Natural killer cell treated with Interleukin-12 subunit alpha and Interleukin-12 subunit beta and Interleukin-15 and Interleukin-18, amount 100 ng/mL, for 72 hours (primary cell): ENCODE results near the gene RASAL3. TPM values are rescaled to one million over a fixed set of nuclear protein-coding genes. Genes with fewer than 3 reads are reported as not detected.
"Not testable (repeated sequence)": the region's sequence is repeated elsewhere in the genome, so short reads cannot be mapped to it uniquely, and the experiment has no call there.

ENCODE experiments used
- ATAC-seq, 2 donors: fragments of 150-1000 bp; cut with Tn5 transposase in 1 of 2; sonication (Bioruptor Pico), chemical (Tn5 transposase) in 1 of 2; 2 replicates each; pipeline ENCODE4 v1.10.0; 2021
- DNase-seq: peaks from one replicate; pipeline ENCODE4 v3.0.0; 2022; ENCODE audit warnings: low spot score
- H3K27ac Mint-ChIP-seq, 2 donors: 1 replicate in 1 of 2; 2 replicates in 1 of 2; pipeline ENCODE4 v1.8.0; 2022; ENCODE audit warnings: mixed read lengths in 2 of 2, mild to moderate bottlenecking in 1 of 2, moderate library complexity in 1 of 2
- H3K27me3 Mint-ChIP-seq, 2 donors: 1 replicate in 1 of 2; 2 replicates in 1 of 2; pipeline ENCODE4 v1.8.0; 2022; ENCODE audit warnings: mixed read lengths in 2 of 2
- H3K36me3 Mint-ChIP-seq: one replicate; pipeline ENCODE4 v1.8.0; 2022; ENCODE audit warnings: mixed read lengths
- H3K4me1 Mint-ChIP-seq, 2 donors: 1 replicate in 1 of 2; 2 replicates in 1 of 2; pipeline ENCODE4 v1.8.0; 2022; ENCODE audit warnings: low read depth in 2 of 2, mixed read lengths in 2 of 2, mild to moderate bottlenecking in 1 of 2
- H3K4me3 Mint-ChIP-seq: one replicate; pipeline ENCODE4 v1.8.0; 2022; ENCODE audit warnings: mixed read lengths
- H3K9me3 Mint-ChIP-seq: 2 replicates; pipeline ENCODE4 v1.8.0; 2022; ENCODE audit warnings: mixed read lengths
- total RNA-seq, 2 donors: library from RNA; stranded (reverse); gene quantifications; one replicate each; pipeline ENCODE4 v1.2.3, GENCODE V29; 2022

Gene RASAL3
- total RNA-seq, 2 donors from 2014 or later: 129 to 158 TPM

DNA sequence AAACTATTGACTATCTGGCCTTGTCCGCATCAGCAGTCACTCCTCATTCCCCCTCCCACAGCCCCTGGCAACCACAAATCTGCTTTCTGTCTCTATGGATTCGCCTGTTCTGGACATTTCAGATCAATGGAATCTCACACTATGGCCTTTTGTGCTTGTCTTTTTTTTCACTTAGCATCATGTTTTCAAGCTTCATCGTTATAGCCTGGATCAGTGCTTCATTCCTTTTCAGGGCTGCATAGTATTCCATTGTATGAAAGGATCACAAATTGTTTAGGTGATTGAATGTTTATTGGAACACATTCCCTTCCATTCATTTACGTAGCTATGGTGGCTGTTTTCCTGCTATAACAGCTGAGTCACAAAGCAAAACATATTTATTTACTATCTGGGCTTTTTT lies 22.7 kb upstream of the RASAL3 start:
- Mint-ChIP-seq H3K4me1 (no peaks in the 10 kb centered on the region), H3K27me3 (no peaks in the 10 kb centered on the region), H3K9me3 (no peaks in the 10 kb centered on the region), H3K27ac (no peak overlapping the region), H3K4me3 (no peak overlapping the region), H3K36me3 (no peaks in the 10 kb centered on the region)
- ATAC-seq: no peak
- DNase-seq: no peak

DNA sequence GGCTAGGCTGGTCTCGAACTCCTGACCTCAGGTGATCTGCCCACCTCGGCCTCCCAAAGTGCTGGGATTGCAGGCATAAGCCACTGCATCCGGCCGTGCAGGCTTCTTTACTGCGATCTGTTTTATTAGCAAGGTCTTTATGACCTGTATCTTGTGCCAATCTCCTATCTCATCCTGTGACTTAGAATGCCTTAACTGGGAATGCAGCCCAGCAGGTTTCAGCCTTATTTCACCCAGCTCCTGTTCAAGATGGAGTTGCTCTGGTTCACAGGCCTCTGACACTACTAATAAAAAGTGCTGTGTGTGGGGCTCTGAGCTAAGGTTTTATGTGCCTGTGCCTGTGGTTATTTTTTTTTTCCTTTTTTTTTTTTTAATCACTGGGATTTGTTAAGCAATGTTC lies 21.4 kb upstream of the RASAL3 start:
- not testable (repeated sequence) for H3K4me3 Mint-ChIP-seq, H3K36me3 Mint-ChIP-seq, ATAC-seq, H3K4me1 Mint-ChIP-seq, H3K27ac Mint-ChIP-seq, DNase-seq, H3K27me3 Mint-ChIP-seq, H3K9me3 Mint-ChIP-seq

DNA sequence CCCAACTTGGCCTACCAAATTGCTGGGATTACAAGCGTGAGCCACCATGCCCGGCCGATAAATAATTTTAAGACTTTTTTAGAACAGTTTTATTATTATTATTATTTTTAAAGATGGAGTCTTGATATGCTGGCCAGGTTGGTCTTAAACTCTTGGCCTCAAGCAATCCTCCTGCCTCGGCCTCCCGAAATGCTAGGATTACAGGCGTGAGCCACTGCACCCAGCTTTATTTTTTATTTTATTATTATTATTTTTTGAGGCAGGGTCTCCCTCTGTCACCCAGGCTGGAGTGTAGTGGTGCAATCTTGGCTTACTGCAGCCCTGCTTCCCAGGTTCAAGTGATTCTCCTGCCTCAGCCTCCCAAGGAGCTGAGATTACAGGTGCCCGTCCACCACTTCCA lies 16.7 kb upstream of the RASAL3 start:
- H3K4me3 Mint-ChIP-seq, H3K27me3 Mint-ChIP-seq, H3K9me3 Mint-ChIP-seq, DNase-seq, H3K27ac Mint-ChIP-seq, H3K36me3 Mint-ChIP-seq, ATAC-seq: not testable (repeated sequence)
- H3K4me1 Mint-ChIP-seq: peaks cover 10 to 13% of the 10 kb centered on the region in 2 donors

DNA sequence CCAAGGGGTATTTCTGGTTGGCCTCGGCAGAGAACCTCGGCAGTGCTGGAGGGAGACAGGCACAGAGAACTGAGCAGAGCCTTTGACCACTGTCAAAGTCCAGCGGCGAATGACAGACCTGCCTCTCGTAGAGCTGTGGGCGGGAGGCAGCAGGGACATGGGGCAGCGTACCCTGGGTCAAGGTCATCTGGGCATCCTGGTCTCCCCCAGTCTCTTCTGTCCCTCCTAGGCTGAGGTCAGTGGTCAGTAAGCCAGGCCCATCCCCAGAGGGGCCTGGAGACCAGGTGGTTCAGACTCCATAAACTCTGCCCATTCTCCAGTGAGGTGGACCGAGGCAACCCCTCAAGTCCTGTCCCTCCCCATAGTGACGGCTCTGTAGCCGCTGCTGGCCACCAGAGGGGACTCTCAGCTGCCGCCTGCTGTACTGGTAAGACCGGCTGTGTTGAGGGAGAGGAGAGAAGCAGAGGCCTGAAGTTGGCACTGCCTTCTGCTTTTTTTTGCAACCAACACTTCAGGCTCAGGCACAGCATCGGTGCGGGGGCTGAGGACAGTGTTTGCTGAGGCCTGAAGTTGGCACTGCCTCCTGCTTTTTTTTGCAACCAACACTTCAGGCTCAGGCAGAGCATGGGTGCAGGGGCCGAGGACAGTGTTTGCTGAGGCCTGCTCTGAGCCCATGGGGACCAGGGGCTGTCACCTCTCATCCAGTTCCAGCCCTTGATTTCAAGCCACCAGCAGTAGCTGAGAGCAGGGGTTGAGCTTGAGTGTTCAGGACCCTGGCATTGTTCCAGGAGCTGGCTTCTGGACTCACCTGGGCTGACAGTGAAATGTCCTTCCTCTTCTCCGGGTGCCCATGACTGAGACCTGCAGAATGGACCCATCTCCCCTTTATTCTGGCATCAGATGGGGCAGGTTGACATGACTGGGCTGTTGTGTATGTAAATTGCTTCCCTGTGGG lies 15.3 kb upstream of the RASAL3 start, which contains the start of gene PGLYRP2:
TSS of gene PGLYRP2 (minus strand) at position 111 of the 955 bp plus-strand sequence. CDS start 130 bp downstream, outside the sequence.
- no peak within 1 kb of the TSS for H3K4me3 Mint-ChIP-seq
- H3K36me3 Mint-ChIP-seq: no peaks in the 10 kb centered on the region
- DNase-seq (no peak), ATAC-seq (peak in 1 of 2 donors; percentile 45)
- peak within 1 kb of the TSS in 1 of 2 donors; percentile 22 for H3K27ac Mint-ChIP-seq
- no peaks in the 10 kb centered on the region for H3K9me3 Mint-ChIP-seq
- peaks cover 11 to 14% of the 10 kb centered on the region in 2 donors for H3K4me1 Mint-ChIP-seq
- no peaks in the 10 kb centered on the region for H3K27me3 Mint-ChIP-seq

- H3K36me3 Mint-ChIP-seq: no peaks in the 10 kb centered on the region
- peak; percentile 55 to 71 for ATAC-seq
- H3K9me3 Mint-ChIP-seq: no peaks in the 10 kb centered on the region
- H3K27me3 Mint-ChIP-seq: peaks cover 0 to 2% of the 10 kb centered on the region in 2 donors
- peak overlapping the region in 1 of 2 donors; percentile 9 for H3K27ac Mint-ChIP-seq
- peaks cover 11 to 16% of the 10 kb centered on the region in 2 donors for H3K4me1 Mint-ChIP-seq
- DNase-seq: no peak
- no peak overlapping the region for H3K4me3 Mint-ChIP-seq
Measured at GRCh38 chr19:15476325-15476724, 12.0 kb upstream of the RASAL3 start.

DNA sequence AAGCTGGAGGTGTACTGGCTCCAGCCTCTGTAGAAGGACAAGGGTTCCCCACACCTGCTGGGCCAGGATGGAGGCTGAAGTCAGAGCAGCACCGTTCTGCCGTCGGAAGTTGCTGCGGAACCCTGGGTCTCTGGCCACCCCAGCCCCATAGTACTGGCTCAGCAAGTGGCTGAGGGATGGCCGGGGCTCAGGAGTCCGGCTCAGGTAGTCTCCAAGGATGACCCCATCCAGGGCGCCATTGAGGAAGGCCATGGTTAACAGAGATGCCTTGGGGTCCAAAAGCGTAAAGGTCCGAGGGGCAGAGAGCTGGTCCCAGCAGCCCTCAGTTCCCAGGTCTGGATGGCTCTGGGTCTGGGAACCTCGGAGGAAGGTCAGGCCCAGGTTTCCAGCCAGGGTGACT lies 11.3 kb upstream of the RASAL3 start:
- Mint-ChIP-seq H3K36me3 (no peaks in the 10 kb centered on the region), H3K9me3 (no peaks in the 10 kb centered on the region), H3K4me1 (peaks cover 11 to 16% of the 10 kb centered on the region in 2 donors), H3K27me3 (peaks cover 0 to 2% of the 10 kb centered on the region in 2 donors), H3K4me3 (no peak overlapping the region), H3K27ac (no peak overlapping the region)
- ATAC-seq (peak in 1 of 2 donors; percentile 7), DNase-seq (no peak)

DNA sequence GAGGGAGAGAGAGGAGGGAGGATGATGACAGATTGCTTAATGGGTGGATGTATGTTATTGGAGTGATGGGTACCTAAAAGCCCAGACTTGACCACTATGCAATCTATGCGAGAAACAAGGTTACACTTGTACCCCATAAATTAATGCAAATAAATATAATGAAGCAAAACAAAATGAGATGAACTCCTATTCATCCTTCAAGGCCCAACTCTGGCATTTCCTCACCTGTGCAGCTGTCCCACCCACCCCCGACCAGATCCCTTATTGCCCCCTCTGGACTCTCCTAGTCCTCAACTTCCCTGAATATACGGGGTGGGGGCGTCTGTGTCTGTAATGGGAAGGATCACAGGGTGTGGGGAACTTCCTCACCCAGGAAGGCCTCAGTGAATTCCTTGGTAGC lies 10.8 kb upstream of the RASAL3 start:
- H3K9me3 Mint-ChIP-seq: no peaks in the 10 kb centered on the region
- H3K36me3 Mint-ChIP-seq: no peaks in the 10 kb centered on the region
- H3K4me3 Mint-ChIP-seq: no peak overlapping the region
- no peak for DNase-seq
- H3K27me3 Mint-ChIP-seq: peaks cover 0 to 2% of the 10 kb centered on the region in 2 donors
- H3K4me1 Mint-ChIP-seq: peaks cover 12 to 17% of the 10 kb centered on the region in 2 donors
- ATAC-seq: no peak
- no peak overlapping the region for H3K27ac Mint-ChIP-seq

DNA sequence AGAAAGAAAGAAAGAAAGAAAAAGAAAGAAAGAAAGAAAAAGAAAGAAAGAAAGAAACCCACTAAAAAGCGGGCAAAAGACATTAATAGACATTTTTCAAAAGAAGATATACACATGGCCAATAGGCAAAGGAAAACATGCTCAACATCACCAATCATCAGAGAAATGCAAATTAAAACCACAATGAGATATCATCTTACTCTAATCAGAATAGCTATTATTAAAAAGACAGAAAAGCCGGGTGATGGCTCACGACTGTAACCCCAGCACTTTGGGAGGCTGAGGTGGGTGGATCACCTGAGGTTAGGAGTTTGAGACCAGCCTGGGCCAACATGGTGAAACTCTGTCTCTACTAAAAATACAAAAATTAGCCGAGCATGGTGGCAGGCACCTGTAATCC lies 9.5 kb upstream of the RASAL3 start:
- H3K36me3 Mint-ChIP-seq, H3K4me3 Mint-ChIP-seq: not testable (repeated sequence)

DNA sequence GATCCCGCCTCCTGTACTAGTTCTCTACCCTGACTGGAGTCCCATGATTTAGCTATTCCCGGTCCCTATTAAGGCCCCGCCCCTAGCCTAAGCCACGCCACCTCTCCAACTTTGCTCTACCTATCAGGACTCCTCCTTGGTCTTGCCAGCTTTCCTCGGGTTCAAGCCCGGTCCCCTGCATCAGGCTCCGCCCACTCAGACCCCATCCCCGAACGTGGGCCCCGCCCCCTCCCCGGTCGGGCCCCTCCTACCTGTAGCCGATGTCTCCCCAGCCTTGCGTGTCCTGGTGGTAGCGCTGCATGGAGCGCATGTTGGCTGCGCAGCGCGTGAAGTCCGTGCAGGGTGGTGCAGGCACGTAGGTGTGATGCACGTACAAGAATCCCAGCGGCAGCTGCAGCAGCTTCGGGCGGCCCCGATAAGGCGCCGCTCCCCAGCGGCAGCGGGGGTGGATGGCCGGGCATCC lies 7.3 kb upstream of the RASAL3 start:
- peaks cover 40 to 43% of the 10 kb centered on the region in 2 donors for H3K4me1 Mint-ChIP-seq
- no peak overlapping the region for H3K4me3 Mint-ChIP-seq
- H3K36me3 Mint-ChIP-seq: no peaks in the 10 kb centered on the region
- no peaks in the 10 kb centered on the region for H3K9me3 Mint-ChIP-seq
- ATAC-seq: no peak
- no peak overlapping the region for H3K27ac Mint-ChIP-seq
- DNase-seq: peak; percentile 55
- peaks cover 0 to 8% of the 10 kb centered on the region in 2 donors for H3K27me3 Mint-ChIP-seq

More for the DNA sequence above, 9.5 kb upstream of the RASAL3 start:
- H3K27ac Mint-ChIP-seq: peak overlapping the region in 1 of 2 donors; percentile 9
- H3K4me1 Mint-ChIP-seq: peaks cover 25 to 26% of the 10 kb centered on the region in 2 donors
- H3K27me3 Mint-ChIP-seq, ATAC-seq, H3K9me3 Mint-ChIP-seq, DNase-seq: not testable (repeated sequence)

DNA sequence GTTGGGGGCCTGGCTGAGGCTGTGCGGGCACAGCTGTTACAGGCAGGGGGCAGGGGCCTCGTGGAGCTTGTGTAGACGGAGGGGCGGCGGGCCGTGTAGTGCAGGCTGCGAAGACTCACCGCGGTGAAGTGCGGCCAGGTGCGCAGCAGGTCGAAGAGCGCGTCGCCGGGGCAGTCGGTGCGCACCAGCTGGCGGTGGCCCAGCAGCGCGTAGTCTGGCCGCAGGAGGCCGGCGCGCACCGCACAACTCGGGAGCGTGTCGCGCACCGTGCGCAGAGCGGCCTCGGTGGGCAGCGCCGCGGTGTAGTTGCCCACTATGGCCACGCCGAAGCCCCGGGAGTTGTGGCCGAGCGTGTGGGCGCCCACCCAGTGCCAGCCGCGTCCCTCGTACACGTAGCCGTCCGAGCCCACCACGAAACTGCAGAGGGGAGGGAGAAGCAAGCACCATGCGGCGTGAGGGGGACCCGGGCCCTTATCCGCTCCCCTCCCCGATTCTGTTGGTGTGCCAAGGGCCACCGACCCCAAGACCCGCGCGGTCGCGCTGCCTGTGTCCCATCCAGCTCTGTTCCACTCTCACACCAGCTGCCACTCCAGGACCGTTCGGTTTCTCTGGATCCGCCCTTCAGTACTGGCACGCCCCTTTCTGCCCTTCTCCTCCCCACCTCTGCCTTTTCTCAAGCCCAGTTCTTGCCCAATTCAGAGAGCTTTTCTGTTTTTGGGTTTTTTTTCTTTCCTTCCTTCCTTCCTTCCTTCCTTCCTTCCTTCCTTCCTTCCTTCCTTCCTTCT lies 5.4 kb upstream of the RASAL3 start:
- DNase-seq: peak; percentile 60
- peak; percentile 68 to 77 for ATAC-seq

DNA sequence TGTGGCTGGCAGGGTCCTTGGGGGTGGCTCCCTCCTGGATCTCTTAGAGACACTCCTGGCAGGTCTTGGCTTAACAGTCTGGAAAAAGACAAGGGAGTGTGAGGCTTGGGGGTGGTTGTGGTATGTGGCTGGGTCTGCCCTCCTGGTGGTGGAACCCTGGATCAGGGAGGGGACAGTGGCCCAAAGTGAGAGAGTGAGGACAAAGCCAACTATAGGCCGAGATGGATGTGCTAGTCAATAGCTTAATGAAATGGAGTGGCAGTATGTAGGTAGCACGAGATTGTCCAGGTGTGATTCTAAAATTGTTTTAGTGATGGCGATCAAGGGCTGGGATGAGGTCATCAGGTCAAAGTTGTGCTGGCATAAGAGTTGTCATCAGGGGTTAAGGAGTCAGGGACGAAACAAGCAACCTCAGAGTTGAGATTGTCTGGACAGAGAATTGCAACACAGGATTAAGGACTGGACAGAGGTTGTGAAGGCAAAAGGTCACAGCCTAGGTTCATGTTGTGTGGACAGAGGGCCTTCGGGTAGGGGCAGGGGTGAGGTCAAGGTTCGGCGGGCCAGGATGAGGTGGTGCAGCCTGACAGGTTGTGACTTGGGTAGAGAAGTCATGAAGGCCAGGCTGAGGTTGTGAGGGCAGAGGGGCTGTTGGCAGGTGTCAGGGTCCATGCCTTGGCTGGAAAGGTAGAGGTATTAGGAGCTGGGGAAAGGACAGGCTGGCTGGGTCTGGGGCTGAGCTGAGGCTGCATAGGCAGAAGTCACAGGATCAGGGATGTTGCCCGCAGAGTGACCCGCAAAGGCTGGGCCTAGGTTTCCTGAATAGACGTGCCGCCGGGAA lies 4.5 kb upstream of the RASAL3 start:
- peak overlapping the region; percentile 22 to 84 for H3K27ac Mint-ChIP-seq
- H3K4me1 Mint-ChIP-seq: peaks cover 44 to 46% of the 10 kb centered on the region in 2 donors
- H3K27me3 Mint-ChIP-seq: peaks cover 0 to 8% of the 10 kb centered on the region in 2 donors
- H3K36me3 Mint-ChIP-seq: no peaks in the 10 kb centered on the region
- no peaks in the 10 kb centered on the region for H3K9me3 Mint-ChIP-seq
- ATAC-seq (no peak), DNase-seq (peak; percentile 51)
- peak overlapping the region; percentile 80 for H3K4me3 Mint-ChIP-seq

More for the DNA sequence above, 5.4 kb upstream of the RASAL3 start:
- no peaks in the 10 kb centered on the region for H3K36me3 Mint-ChIP-seq
- H3K9me3 Mint-ChIP-seq: no peaks in the 10 kb centered on the region
- H3K27me3 Mint-ChIP-seq: peaks cover 0 to 8% of the 10 kb centered on the region in 2 donors
- peaks cover 41 to 43% of the 10 kb centered on the region in 2 donors for H3K4me1 Mint-ChIP-seq
- peak overlapping the region; percentile 80 for H3K4me3 Mint-ChIP-seq
- peak overlapping the region; percentile 22 to 84 for H3K27ac Mint-ChIP-seq

DNA sequence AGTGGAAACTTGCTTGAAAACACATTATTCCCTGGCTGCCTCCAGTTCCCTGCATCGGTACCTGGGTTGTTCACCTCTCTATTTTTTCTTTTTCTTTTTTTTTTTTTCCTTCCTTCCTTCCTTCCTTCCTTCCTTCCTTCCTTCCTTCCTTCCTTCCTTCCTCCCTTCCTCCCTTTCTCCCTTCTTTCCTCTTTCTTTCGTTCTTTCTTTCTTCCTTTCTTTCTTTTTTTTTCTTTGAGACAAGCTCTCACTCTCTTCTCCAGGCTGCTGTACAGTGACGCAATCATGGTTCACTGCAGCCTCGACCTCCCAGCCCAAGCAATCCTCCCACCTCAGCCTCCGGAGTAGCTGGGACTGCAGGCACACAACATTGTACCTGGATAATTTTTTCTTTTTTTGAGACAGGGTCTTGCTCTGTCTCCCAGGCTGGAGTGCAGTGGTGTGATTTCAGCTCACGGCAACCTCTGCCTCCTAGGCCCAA lies 3.4 kb upstream of the RASAL3 start:
- peaks cover 48 to 51% of the 10 kb centered on the region in 2 donors for H3K4me1 Mint-ChIP-seq
- peaks cover 0 to 8% of the 10 kb centered on the region in 2 donors for H3K27me3 Mint-ChIP-seq
- peak; percentile 16 for DNase-seq
- H3K36me3 Mint-ChIP-seq: no peaks in the 10 kb centered on the region
- no peaks in the 10 kb centered on the region for H3K9me3 Mint-ChIP-seq
- ATAC-seq: no peak
- peak overlapping the region; percentile 75 to 84 for H3K27ac Mint-ChIP-seq
- H3K4me3 Mint-ChIP-seq: peak overlapping the region; percentile 80
